Measurements from ENCODE around the gene CCNG2.
"Not testable (repeated sequence)": the region's sequence is repeated elsewhere in the genome, so short reads cannot be mapped to it uniquely, and the experiment has no call there.

CCNG2 gene, protein sequence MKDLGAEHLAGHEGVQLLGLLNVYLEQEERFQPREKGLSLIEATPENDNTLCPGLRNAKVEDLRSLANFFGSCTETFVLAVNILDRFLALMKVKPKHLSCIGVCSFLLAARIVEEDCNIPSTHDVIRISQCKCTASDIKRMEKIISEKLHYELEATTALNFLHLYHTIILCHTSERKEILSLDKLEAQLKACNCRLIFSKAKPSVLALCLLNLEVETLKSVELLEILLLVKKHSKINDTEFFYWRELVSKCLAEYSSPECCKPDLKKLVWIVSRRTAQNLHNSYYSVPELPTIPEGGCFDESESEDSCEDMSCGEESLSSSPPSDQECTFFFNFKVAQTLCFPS

DNA sequence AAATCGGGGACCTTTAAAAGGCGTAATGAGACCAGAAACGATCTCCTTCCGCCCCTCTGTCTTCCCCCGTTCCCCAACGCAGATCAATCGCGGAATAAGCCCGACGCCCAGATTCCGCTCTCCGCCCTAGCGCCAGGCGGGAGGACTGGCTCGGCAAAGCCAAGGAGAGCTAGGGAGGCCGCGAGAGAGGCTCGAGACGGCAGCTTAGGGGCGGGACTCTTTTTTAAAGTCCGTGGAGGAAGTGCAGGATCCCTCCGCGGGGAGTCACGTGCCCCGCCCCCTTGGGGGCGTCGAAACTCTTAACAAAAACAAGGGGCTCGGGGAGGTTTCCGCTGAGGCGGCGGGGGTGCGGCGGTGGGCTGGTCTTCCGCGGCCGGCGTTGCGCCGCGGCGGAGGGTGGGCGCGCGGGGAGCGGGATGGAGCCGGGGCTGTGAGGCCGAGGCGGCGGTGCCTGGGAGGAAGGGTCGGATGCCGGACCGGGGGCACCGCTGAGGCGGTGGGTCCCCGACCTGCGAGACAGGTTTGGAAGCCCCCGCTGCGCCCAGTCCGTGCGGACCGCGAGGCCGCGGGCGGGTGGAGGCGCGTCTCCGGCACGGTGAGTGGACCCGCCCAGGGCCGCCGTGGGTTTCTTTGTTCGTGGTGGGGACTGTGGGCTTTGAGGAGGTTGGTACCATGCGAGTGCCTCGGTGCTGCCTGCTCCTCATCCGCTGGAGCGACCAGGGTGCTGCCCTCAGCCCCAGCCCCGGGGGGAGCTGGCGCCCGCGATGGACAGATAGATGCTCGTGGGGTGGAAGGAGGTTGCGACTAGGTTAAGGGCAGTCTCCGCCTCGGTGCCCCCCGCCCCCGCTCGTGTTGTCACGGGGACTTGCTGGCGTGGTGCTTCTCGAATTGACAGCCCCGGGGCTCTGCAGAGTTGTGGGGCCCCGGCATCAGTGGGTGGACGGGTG, at the start of gene CCNG2:
CCNG2 (plus strand) TSS at position 296 of the 947 bp plus-strand sequence. CDS start 1,326 bp downstream, outside the sequence.
- DNase-seq = peak; percentile 99

DNA sequence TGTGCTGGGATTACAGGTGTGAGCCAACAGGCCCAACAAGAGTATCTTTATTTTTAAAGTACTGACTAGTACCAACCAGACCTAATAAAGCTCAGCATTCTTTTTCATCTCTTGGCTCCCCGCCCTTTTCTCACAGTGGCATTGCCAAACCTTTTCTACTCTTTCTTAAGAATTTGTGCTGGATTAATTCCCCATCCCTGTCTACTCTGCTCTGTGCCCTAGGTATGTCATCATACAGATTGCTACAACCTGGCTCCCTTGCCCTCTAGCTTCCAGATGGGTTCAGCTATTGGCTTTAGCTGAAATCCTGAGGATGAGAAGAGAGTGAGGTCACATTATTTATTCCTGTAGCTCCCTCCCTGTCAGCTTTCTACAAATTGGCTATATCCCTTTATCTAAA, 46.3 kb upstream of the CCNG2 start:
- DNase-seq = no peak

DNA sequence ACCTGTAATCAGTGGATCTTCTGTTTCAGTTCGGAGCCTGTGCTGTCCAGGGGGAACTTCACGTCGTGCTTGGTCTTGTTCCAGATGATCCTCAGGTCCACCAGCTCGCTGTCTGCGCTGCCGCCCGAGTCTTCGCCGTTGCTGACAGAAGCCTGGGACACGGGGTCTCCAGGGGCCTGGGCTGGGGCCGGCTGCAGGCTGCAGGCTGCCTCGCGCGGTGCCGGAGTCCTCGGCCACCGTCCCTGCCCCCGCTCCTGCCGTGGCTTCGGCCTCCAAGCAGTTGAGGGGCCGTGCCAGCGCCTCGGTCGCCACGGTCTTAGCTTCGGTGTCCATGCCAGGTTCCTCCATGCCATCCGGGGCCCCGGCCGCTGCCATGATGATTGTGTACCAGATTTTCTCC, 43.9 kb upstream of the CCNG2 start:
- DNase-seq = no peak

DNA sequence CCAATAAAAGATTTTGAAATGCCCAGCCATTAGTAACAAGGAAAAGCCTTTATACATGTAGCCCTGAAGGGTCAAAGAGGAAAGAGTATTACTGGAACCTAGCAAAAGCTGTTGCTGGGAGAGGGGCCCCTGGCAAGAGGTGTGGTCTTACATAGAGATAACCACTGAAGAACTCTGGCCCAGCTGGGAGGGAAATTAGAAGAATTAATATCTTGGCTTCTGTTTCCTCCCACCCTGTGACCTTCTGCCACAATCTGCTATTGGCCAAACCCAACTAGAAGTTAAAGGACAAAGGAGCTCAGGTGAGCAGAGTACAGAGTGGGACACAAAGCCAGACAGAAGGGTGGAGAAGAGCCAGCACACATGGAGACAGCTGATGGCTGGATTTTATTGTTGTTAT, 39.3 kb upstream of the CCNG2 start:
- no peak for DNase-seq

DNA sequence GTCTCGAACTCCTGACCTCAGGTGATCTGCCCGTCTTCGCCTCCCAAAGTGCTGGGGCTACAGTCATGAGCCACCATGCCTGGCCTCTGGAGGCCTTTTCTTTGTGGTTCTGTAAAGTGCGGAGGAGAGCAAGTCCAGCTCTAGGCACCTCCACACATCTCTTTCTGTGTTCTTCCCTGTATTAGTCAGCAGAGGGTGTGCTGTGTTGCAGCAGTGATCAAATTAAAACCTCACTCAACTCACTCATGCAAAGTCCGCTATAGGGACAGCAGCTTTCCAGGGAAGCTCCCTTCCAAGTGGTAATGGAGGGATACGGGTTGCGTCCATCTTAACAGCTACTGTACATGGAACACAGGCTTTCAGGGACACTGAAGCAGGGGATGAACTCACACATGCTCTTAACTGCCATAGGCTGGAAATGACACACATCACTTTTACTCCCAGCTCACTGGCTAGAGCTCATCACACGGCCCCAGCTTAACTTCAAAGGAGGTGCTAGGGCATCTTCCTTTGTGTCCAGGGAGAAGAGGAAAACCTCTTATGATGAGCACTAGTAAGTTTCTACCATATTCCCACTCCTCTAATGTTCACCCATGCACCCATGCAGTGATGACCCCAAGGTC, 36.0 kb upstream of the CCNG2 start:
- DNase-seq = no peak

DNA sequence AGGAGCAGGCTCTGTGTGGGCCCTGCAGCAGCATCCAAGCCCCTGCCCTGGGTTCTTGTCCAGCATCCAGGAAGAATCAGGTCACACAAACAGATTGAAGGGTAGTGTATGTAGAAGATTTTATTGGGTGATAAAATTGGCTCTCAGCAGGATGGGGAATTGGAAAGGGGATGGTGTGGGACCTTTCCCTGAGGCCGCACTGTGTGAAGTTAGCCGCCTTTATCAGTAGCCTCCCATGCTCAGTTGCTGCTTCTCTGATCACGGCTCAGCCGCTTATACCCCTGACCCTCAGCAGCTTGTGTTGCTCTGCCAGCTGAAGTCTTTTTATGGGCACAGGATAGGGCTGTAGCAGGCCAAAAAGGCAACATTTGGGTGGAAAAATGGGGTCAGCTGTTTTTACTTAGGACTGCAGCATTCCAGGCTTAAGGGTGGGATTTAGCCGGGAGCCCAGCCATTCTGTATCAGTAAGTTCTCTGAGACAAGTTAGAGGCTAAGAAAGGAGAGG, 35.2 kb upstream of the CCNG2 start:
- DNase-seq = no peak

DNA sequence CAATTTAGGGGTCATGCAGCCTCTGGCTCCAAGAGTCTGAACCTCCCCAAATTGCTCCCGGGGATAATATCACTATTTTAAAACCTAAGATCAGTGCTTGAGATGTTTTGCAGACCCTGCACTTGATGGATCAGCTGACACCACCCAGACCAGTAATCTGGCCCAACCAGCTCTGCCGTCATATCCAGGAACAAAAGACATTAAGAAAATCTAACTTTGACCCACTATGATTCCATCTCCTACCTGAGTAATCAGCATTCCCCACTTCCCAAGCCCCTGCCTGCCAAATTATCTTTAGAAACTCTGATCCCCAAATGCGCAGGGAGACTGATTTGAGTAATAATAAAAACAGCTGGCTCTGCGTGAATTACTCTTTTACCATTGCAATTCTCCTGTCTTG, 34.4 kb upstream of the CCNG2 start:
- no peak for DNase-seq

DNA sequence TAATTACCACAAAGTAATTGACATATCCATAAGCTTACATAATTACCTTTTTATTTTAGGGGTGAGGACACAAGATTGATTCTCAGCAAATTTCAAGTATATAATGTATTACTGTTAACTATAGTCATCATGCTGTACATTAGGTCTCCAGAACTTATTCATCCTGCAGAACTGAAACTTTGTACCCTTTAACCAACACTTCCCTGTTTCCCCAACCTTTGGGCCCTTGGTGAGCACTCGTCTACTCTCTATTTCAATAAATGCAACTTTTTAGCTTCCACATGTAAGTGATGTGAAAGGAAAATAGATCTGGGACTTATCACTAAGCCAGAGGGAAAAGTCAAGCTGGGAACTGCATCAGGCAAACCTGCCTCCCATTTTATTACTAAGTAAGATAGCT, 33.6 kb upstream of the CCNG2 start:
- DNase-seq = no peak

DNA sequence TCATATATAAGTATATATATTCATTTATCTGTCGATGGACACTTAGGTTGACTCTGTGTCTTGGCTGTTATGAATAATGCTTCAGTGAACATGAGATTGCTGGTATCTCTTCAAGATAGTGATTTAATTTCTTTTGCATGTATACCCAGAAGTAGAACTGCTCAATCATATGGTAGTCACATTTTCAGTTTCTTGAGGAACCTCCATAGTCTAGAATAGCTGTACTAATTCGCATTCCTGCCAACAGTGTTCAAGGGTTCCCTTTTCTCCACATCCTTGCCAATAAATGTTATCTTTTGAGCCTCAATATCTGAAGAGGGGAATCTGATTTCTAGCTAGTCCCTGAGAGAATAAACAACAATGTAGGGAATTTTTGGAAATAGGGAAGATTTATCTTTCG, 32.4 kb upstream of the CCNG2 start:
- no peak for DNase-seq

DNA sequence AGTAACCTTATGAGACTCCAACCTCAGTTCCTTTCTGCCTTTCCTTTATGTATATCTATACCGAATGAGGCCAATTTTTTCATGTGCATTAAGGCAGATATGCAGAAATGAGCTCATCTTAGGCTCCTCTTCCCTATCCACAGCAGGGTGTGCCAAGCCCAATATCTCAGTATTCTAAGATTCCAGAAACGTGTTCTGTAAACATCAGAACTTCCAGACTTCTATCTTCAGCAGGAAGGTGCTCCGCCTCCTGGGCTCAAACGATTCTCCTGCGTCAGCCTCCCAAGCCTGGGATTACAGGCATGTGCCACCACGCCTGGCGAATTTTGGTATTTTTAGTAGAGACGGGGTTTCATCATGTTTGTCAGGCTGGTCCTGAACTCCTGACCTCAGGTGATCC, 31.0 kb upstream of the CCNG2 start:
- DNase-seq = no peak

DNA sequence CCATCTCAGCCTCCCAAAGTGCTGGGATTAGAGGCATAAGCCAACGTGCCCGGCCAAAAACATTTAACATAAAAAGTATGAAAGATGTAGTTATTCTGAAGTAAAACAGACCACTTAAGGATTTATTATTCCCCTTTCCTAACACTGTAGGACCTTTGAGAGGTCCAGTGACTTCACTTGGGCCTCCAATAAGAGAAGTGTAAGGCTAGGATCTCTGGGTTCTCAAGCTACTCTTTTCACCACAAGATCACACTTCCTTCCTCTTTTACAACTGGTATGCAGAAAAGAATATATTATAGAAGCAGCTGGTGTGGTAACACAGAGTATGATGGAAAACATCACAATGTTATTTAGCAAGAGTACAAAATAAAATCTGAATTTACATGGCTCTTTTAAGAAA, 30.2 kb upstream of the CCNG2 start:
- no peak for DNase-seq

DNA sequence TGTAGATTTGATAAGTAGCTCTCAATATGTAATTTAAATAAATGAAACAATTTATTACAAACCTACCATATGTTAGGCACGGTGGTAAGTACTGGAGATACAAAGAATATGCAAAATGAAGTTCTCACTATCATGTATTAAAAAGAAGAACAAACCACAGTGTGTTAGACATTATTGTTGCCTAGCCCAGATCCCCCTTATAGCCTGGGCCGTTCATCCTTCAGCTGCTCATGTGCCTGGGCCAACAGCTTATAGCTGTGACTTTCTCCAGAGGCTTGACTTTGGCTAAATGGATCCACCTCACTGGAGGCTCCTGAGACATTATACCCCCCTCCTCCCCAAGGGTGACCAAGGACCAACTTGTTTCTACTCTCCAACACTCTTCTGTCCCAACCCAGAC, 29.8 kb upstream of the CCNG2 start:
- no peak for DNase-seq

DNA sequence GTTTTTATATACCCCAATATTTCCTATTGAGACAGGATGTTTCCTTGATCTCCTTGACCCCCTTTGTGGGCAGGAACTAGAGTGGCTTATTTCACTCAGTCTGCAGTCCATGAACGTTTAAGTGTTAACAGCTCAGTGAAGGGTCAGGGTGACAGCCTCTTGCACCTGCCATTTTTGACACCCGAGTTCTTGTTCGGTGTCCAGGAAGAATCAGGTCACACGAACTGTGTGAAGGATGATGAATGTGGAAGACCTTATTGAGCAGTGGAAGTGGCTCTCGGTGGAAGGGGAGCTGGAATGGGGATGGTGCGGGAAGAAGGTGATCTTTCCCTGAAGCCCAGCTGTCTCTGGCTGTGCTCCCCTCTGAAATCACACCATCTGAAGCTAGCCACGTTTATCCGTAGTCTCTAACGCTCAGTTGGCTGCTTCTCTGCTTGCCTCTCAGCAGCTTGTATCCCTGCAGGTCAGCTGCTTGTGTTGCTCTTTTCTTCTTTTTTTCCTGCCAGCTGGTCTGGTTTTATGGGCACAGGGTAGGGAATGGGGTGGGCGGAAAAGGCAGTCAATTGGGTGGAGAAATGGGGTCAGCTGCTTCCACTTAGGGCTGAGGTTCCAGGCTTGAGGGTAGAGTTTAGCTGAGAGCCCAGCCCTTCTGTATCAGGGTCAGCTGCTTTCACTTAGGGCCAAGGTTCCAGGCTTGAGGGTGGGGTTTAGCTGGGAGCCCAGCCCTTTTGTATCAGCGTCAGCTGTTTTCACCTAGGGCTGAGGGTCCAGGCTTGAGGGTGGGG, 29.0 kb upstream of the CCNG2 start:
- peak; percentile 62 for DNase-seq

DNA sequence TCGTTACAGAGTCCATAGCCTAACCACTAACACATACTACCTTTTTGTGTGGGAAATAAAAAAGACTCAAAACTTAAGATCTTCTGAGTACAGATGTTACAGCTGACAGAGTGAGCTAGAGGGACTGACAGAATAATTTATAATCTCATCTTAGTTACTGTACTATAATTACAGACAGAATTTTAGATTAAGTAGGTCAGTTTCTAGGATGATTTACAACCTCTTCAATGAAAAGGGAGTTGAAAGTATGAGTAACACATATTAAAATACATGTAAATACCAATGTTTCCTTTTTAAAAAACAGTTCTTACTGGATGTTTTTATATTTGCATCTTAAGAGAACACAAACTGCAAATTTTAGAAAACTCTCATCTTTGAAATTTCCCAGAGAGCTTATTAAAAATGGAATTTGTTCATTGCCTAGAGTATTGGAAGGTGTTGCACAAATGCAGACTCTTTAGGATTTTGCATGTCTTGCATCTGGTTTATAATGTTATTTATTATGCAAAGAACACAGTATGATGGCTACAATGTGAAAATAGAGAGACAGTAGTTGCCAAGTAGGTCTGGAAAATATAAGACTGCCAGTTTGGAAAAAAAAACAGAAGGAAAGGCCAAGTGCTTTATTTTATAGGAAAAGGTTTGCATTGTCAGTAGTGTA, 24.2 kb upstream of the CCNG2 start:
- no peak for DNase-seq

DNA sequence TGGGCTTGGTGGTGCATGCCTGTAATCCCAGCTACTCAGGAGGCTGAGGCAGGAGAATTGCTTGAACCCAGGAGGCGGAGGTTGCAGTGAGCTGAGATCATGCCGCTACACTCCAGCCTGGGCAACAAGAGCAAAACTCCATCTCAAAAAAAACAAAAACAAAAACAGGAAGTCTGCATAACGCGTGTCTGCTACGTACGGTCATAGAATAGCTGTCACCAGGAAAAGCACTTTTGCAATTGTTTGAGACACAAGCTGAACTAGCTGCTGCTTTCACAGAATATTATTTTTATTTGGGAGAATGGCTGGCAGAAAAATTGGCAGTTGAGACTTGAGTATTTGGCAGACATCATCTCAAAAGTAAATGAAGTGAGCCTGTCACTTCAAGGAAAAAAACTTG, 19.6 kb upstream of the CCNG2 start:
- DNase-seq = not testable (repeated sequence)

DNA sequence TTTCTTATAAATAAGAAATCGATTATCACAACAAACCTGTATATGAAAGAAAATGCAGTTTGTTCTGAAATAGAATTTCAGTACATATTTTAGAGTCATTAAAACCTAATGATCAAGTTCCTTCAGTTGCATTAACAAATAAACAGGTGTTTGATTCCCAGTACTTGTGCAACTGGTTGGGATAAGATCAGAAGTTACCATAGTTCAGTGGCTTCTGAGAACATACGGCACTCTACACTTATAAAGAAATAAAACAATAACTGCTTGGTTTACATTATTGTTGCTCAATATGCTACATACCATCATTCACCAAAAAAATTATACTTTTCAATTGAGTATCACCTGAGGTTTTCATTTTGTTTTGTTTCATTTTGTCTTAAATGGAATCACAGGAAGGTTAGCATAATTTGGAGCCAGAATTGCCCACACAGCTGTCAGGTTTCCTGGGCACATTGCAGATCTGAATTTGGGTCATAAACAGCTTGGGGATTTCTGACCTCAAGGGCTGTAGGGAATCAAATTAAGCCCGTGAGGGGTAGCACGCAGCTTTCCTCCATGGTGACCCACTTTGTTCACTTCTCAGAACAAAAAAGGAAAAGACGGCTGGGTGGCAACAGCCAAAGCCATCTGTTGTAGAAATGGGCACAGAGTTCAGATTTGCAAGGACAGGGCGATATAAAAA, 14.9 kb upstream of the CCNG2 start:
- no peak for DNase-seq

DNA sequence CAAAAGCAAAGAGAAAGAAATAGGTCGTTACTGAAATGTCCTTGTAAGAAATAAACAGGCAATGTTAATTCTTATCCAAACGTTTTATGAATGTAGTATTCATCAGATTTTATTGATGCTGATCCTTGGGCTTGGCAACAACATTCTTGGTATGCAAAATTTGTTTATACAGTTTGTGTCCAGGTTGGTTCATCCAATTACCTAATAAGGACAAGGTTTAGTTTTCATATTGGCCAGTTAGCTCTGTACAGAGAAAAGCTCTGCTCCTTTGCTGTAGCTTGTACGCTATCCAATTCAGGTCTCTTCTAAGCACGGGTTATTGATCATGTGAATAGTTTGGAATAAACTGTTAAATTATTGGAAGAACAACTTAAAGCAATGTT, 14.4 kb upstream of the CCNG2 start:
- DNase-seq = no peak

DNA sequence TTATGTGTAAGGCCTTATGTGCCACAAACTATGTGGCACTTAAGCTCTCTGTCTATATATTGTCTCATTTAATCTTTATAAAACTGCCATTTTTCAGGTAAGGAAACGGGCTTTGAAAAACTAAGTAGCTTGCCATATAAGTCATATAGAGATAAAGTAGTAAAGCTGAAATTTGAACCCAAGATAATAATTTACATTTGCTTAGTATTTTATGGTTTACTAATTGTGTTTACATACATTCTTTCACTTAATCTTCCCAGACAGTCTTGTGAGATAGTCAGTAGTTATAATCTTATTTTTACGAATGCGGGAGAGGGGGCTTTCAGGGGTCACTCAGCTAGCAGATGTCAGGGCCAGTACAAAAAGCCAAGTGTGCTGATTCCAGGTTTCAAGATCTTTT, 13.9 kb upstream of the CCNG2 start:
- no peak for DNase-seq

DNA sequence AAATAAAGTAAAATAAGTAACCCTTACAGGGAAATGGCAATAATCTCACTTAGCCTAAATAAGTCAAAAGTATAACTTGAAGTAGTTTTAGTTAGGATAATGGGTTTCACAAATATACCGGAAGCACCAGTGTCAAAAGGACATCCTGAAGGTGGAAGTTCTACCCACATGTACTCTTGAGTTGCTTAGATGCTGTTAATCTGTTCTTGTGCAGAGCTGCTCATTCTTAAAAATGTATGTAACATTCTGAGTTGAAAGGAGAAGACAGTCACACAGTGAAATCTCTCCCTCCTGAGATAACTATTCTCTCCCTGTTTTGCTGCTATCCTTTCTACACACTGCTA, 11.2 kb upstream of the CCNG2 start:
- no peak for DNase-seq

DNA sequence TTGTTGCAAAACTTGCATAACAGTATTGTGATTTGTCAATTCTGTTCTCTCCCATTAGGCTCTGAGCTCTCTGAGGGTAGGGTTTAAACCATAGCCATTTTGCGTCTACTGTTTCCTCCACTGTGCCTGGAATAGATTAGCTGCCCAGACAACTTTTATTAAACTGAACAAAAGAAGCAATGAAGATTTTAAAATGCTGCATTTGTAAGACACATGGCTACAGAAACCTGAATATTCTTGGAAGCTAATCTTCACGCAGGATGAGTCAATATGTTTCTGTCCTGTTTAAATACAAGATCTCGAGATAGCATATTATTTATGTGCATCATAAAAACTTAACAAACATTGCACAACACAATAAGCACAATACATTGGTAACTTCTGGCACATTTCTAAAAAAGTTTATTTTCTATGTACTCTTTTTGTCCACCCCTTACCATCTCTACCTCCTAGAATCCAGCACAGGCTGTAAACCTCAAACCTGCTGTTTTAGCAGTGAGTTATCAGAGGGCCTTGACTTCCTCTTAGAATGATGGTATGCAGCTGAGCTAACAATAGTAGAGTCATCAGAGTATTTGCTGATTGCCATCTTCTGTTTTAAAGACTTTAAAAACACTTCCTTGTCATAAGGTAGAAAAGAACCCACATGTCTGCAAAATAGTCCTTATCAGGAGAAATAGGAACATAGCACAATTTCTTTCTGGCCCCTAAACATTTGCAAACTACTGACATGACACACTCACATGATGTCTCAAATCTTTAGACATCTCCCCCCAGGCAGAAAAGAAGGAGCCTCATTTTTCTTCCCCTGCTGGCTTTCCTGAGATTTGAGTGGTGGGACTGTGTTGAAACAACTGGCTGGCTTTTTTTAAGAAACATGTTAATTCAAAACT, 10.6 kb upstream of the CCNG2 start:
- DNase-seq = no peak

Data from eye (tissue), 1 donor.